ENCODE data around the gene SLC6A6.

DNA sequence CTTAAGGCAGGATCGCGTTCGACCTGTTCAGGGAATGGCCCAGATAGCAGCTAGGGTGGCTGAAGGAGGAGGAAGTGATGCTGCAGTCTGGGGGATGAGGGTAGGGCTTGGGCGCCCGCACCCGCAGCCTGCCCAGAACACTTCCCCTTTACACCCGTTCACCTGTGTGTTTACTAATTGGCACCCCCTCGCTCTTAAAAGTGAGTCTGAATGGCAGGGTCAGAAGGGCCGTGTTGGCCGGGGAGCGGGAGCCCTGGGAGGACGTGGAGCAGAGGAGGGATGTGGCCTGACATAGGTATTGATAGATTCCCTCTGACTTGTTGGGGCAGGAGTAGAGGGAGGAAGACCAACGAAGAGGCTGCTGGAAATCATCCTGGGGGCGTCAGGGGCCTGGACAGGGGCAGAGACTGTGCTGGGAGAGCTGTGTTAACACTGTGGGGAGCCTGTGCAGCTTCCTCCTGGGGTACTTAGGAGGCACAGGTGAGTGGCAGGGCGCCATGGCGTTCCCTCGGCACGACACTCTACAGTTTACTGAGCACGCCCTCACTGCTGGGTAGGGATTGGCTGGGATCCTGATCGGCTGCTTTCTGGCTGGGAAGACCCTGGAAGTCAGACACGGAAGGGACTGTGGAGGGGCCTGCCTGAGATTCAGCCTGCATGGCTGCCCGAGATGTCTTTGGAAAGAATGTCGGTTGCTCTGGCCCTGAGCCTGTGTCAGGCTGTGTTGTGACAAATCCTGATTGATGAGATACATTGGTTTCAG is 51.7 kb downstream of the SLC6A6 start:
- TF ChIP-seq EZH2 (IDR thresholded peaks at IDR 0.05; ENCODE audit: borderline replicate concordance, low read depth, low read length, severe bottlenecking) = no peak
- TF ChIP-seq, protein P1, sequence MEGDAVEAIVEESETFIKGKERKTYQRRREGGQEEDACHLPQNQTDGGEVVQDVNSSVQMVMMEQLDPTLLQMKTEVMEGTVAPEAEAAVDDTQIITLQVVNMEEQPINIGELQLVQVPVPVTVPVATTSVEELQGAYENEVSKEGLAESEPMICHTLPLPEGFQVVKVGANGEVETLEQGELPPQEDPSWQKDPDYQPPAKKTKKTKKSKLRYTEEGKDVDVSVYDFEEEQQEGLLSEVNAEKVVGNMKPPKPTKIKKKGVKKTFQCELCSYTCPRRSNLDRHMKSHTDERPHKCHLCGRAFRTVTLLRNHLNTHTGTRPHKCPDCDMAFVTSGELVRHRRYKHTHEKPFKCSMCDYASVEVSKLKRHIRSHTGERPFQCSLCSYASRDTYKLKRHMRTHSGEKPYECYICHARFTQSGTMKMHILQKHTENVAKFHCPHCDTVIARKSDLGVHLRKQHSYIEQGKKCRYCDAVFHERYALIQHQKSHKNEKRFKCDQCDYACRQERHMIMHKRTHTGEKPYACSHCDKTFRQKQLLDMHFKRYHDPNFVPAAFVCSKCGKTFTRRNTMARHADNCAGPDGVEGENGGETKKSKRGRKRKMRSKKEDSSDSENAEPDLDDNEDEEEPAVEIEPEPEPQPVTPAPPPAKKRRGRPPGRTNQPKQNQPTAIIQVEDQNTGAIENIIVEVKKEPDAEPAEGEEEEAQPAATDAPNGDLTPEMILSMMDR (IDR thresholded peaks at IDR 0.05; ENCODE audit: borderline replicate concordance, extremely low read depth, low read length, poor library complexity, severe bottlenecking) = no peak
